NCI-H526 (cell line): ENCODE data around the gene PLVAP.
A peak's percentile ranks its signal among the peaks of the same experiment; 100 is the strongest.

Experiments used
- DNase-seq, 2 experiments: peaks; one replicate each; lab custom pipeline; 2025; lab: John Stamatoyannopoulos, UW

Gene PLVAP

GRCh38 chr19:17303167-17303939, 73.8 kb downstream of the PLVAP start, which contains the start of gene ABHD8:
Gene ABHD8, minus strand, starts transcription at chr19:17303425. Its CDS starts 1,809 bp downstream, at chr19:17301616.
- DNase-seq = peak; percentile 63 to 92

- peak; percentile 80 to 82 for DNase-seq
These were observed 74.6 kb downstream of the PLVAP start for GRCh38 chr19:17302391-17303166.
